ENCODE measurements around the gene TXNIP. TPM values are rescaled to one million over a fixed set of nuclear protein-coding genes. Genes with fewer than 3 reads are reported as not detected.

The TXNIP gene
- polyA plus RNA-seq, 1 donor: 607 TPM

DNA sequence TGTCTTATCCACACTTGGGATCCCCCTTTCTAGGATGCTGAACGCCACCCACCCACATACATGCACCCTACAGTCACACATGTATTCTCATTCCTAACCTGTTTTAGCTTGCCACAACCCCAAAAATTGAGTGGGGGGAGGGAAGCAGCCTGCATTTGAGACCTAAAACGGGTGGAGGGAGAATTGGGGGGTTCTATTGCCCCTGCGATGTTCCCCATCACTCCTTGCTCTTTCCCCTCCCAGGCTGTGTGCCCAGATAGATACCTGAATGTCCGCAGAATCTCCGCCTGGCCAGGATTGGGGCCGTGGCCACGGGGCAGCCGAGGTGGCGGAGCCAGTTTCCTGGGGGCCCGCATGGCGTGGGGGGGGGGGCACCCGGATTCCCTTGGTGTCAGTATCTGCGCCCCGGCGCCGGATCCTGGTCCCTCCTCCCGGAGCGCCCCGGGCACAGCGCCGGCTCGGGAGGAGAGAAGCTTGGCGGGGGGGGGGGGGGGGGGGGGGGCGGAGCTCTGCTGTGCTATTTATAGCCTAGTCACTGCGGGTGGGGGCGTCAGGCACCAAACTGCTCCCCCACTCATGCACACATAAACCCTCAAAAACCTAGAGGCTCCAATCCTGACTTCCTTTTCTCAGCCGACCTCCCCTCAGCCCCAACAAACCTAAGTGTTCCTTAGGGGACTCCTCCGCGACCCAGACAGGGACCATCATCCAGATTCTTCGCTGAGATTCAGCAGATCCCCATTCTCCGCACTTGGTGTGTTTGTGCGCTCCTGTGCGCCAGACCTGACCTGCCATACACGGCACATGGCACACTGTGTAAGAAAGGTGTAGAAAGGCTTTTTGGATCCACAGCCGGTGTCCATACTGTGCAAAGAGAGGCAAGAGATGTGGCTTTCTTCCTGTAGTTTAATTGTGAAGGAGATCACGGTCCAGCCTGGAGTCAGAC is 33.9 kb downstream of the TXNIP start:
- Histone ChIP-seq H3K4me1 (ENCODE audit: control insufficient read depth, insufficient read depth, low read length) (peaks cover 34% of the 10 kb centered on the region), H3K27ac (ENCODE audit: low read length) (peak overlapping the region; percentile 24), H3K9me3 (ENCODE audit: control insufficient read depth, low read depth, low read length) (peaks cover 2% of the 10 kb centered on the region), H3K36me3 (ENCODE audit: control insufficient read depth, insufficient read depth, low read length) (no peaks in the 10 kb centered on the region), H3K4me3 (ENCODE audit: low read length) (peak overlapping the region; percentile 65), H3K27me3 (ENCODE audit: control insufficient read depth, insufficient read depth, low read length) (peaks cover 55% of the 10 kb centered on the region)
- WGBS (ENCODE audit: insufficient coverage, low lambda C conversion rate): no CpG with 5 or more reads among the region's 36 CpGs
- DNase-seq: peak in 1 of 2 donors; percentile 29

- H3K27ac ChIP-seq (ENCODE audit: low read length): no peak overlapping the region
- H3K4me1 ChIP-seq (ENCODE audit: control insufficient read depth, insufficient read depth, low read length): peaks cover 34% of the 10 kb centered on the region
- H3K4me3 ChIP-seq (ENCODE audit: low read length): peak overlapping the region; percentile 65
- no CpG with 5 or more reads among the region's 57 CpGs for WGBS (ENCODE audit: insufficient coverage, low lambda C conversion rate)
- no peaks in the 10 kb centered on the region for H3K36me3 ChIP-seq (ENCODE audit: control insufficient read depth, insufficient read depth, low read length)
- H3K27me3 ChIP-seq (ENCODE audit: control insufficient read depth, insufficient read depth, low read length): peaks cover 57% of the 10 kb centered on the region
- DNase-seq: peak; percentile 23 to 48
- H3K9me3 ChIP-seq (ENCODE audit: control insufficient read depth, low read depth, low read length): peaks cover 2% of the 10 kb centered on the region
Measured at GRCh38 chr1:145961425-145962156, 34.8 kb downstream of the TXNIP start.

GRCh38 chr1:145961109-145961424 is 35.3 kb downstream of the TXNIP start:
- DNase-seq: no peak
- Histone ChIP-seq H3K4me1 (ENCODE audit: control insufficient read depth, insufficient read depth, low read length) (peaks cover 34% of the 10 kb centered on the region), H3K4me3 (ENCODE audit: low read length) (peak overlapping the region; percentile 65), H3K9me3 (ENCODE audit: control insufficient read depth, low read depth, low read length) (peaks cover 2% of the 10 kb centered on the region), H3K36me3 (ENCODE audit: control insufficient read depth, insufficient read depth, low read length) (no peaks in the 10 kb centered on the region), H3K27ac (ENCODE audit: low read length) (peak overlapping the region; percentile 71), H3K27me3 (ENCODE audit: control insufficient read depth, insufficient read depth, low read length) (peaks cover 59% of the 10 kb centered on the region)
- no CpG with 5 or more reads among the region's 22 CpGs for WGBS (ENCODE audit: insufficient coverage, low lambda C conversion rate)

GRCh38 chr1:145960468-145961108 is 35.8 kb downstream of the TXNIP start:
- WGBS (ENCODE audit: insufficient coverage, low lambda C conversion rate): no CpG with 5 or more reads among the region's 44 CpGs
- Histone ChIP-seq H3K9me3 (ENCODE audit: control insufficient read depth, low read depth, low read length) (peaks cover 2% of the 10 kb centered on the region), H3K27ac (ENCODE audit: low read length) (peak overlapping the region; percentile 71), H3K27me3 (ENCODE audit: control insufficient read depth, insufficient read depth, low read length) (peaks cover 61% of the 10 kb centered on the region), H3K4me1 (ENCODE audit: control insufficient read depth, insufficient read depth, low read length) (peaks cover 34% of the 10 kb centered on the region), H3K36me3 (ENCODE audit: control insufficient read depth, insufficient read depth, low read length) (no peaks in the 10 kb centered on the region), H3K4me3 (ENCODE audit: low read length) (peak overlapping the region; percentile 65)
- peak; percentile 43 to 68 for DNase-seq

- DNase-seq: no peak
- peak overlapping the region; percentile 65 for H3K4me3 ChIP-seq (ENCODE audit: low read length)
- H3K36me3 ChIP-seq (ENCODE audit: control insufficient read depth, insufficient read depth, low read length): no peaks in the 10 kb centered on the region
- peaks cover 61% of the 10 kb centered on the region for H3K27me3 ChIP-seq (ENCODE audit: control insufficient read depth, insufficient read depth, low read length)
- peak overlapping the region; percentile 71 for H3K27ac ChIP-seq (ENCODE audit: low read length)
- H3K9me3 ChIP-seq (ENCODE audit: control insufficient read depth, low read depth, low read length): peaks cover 2% of the 10 kb centered on the region
- no CpG with 5 or more reads among the region's 12 CpGs for WGBS (ENCODE audit: insufficient coverage, low lambda C conversion rate)
- H3K4me1 ChIP-seq (ENCODE audit: control insufficient read depth, insufficient read depth, low read length): peaks cover 34% of the 10 kb centered on the region
Measured at GRCh38 chr1:145959957-145960467, 36.4 kb downstream of the TXNIP start.

GRCh38 chr1:145959333-145959732 is 37.0 kb downstream of the TXNIP start:
- Histone ChIP-seq H3K9me3 (ENCODE audit: control insufficient read depth, low read depth, low read length) (peaks cover 2% of the 10 kb centered on the region), H3K4me1 (ENCODE audit: control insufficient read depth, insufficient read depth, low read length) (peaks cover 34% of the 10 kb centered on the region), H3K36me3 (ENCODE audit: control insufficient read depth, insufficient read depth, low read length) (no peaks in the 10 kb centered on the region), H3K27ac (ENCODE audit: low read length) (no peak overlapping the region), H3K27me3 (ENCODE audit: control insufficient read depth, insufficient read depth, low read length) (peaks cover 61% of the 10 kb centered on the region), H3K4me3 (ENCODE audit: low read length) (no peak overlapping the region)
- DNase-seq: no peak

DNA sequence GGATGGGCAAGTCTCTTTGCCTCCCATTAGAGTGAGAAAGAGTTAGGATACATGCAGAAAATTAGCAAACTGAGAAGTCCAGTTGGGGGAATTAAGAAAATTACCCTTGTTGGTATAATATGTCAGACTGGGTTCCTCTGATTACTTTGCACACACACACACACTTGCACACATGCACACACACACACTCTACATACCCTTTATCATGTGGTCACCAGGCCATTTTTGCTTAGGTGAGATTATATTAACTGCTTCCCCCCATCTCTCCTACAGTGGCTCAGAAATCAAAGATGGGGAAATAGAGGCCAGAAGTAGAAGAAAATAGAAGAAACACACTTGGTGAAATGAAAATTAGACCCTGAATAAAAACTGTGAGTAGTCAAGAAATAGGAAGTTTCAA is 37.6 kb downstream of the TXNIP start:
- Histone ChIP-seq H3K27me3 (ENCODE audit: control insufficient read depth, insufficient read depth, low read length) (peaks cover 58% of the 10 kb centered on the region), H3K27ac (ENCODE audit: low read length) (no peak overlapping the region), H3K36me3 (ENCODE audit: control insufficient read depth, insufficient read depth, low read length) (no peaks in the 10 kb centered on the region), H3K4me1 (ENCODE audit: control insufficient read depth, insufficient read depth, low read length) (peaks cover 28% of the 10 kb centered on the region), H3K4me3 (ENCODE audit: low read length) (no peak overlapping the region), H3K9me3 (ENCODE audit: control insufficient read depth, low read depth, low read length) (peaks cover 2% of the 10 kb centered on the region)
- DNase-seq: no peak

GRCh38 chr1:145957443-145958319 is 38.7 kb downstream of the TXNIP start, which contains the start of gene LIX1L:
LIX1L (minus strand) TSS chr1:145958017; CDS start chr1:145957927, 90 bp downstream.
- Histone ChIP-seq H3K36me3 (ENCODE audit: control insufficient read depth, insufficient read depth, low read length) (no peaks in the 10 kb centered on the region), H3K27ac (ENCODE audit: low read length) (peak within 1 kb of the TSS; percentile 69), H3K27me3 (ENCODE audit: control insufficient read depth, insufficient read depth, low read length) (peaks cover 47% of the 10 kb centered on the region), H3K4me3 (ENCODE audit: low read length) (peak within 1 kb of the TSS; percentile 53), H3K9me3 (ENCODE audit: control insufficient read depth, low read depth, low read length) (peaks cover 2% of the 10 kb centered on the region), H3K4me1 (ENCODE audit: control insufficient read depth, insufficient read depth, low read length) (peaks cover 19% of the 10 kb centered on the region)
- peak; percentile 93 to 95 for DNase-seq
- WGBS (ENCODE audit: insufficient coverage, low lambda C conversion rate): 7% methylated on average over 3 of the region's 60 CpGs

- H3K27me3 ChIP-seq (ENCODE audit: control insufficient read depth, insufficient read depth, low read length): peaks cover 41% of the 10 kb centered on the region
- H3K4me1 ChIP-seq (ENCODE audit: control insufficient read depth, insufficient read depth, low read length): peaks cover 14% of the 10 kb centered on the region
- H3K27ac ChIP-seq (ENCODE audit: low read length): peak overlapping the region; percentile 69
- H3K36me3 ChIP-seq (ENCODE audit: control insufficient read depth, insufficient read depth, low read length): no peaks in the 10 kb centered on the region
- peak overlapping the region; percentile 53 for H3K4me3 ChIP-seq (ENCODE audit: low read length)
- DNase-seq: peak in 1 of 2 donors; percentile 23
- H3K9me3 ChIP-seq (ENCODE audit: control insufficient read depth, low read depth, low read length): peaks cover 2% of the 10 kb centered on the region
- 100% methylated on average over 2 of the region's 3 CpGs for WGBS (ENCODE audit: insufficient coverage, low lambda C conversion rate)
Measured at GRCh38 chr1:145956781-145957442, 39.5 kb downstream of the TXNIP start.

Data from large intestine (tissue), 3 donors.